HG03571 (cell line): ENCODE results near the gene CERK.

Experiments
- ATAC-seq: cut with Tn5 transposase; IDR thresholded peaks from one replicate; pipeline ENCODE4 v1.9.1; 2021; ENCODE audit not compliant: unreplicated experiment

Gene CERK

GRCh38 chr22:46703171-46703995 is 34.7 kb downstream of the CERK start:
- ATAC-seq = no peak

- no peak for ATAC-seq
Measured at GRCh38 chr22:46701262-46701661, 36.8 kb downstream of the CERK start.

DNA sequence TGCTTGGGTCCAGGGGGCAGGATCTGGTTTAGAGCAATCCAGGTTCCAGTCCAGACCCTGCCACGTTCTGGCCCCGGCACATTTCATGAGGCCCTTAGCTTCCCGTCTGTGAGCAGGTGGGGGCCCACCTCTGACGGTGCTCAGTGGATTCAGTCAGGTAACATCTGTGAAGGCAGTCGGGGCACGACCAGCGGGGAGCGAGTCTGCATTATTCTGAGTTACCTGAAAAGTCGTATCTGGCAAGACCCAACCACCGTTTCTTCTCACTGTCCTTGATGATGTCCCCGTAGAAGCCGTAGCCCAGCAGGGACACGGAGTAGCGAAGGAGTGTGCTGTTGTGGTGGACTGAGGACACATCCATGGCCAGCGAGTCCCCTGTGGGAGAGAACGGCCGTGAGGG is 39.0 kb downstream of the CERK start:
- no peak for ATAC-seq

DNA sequence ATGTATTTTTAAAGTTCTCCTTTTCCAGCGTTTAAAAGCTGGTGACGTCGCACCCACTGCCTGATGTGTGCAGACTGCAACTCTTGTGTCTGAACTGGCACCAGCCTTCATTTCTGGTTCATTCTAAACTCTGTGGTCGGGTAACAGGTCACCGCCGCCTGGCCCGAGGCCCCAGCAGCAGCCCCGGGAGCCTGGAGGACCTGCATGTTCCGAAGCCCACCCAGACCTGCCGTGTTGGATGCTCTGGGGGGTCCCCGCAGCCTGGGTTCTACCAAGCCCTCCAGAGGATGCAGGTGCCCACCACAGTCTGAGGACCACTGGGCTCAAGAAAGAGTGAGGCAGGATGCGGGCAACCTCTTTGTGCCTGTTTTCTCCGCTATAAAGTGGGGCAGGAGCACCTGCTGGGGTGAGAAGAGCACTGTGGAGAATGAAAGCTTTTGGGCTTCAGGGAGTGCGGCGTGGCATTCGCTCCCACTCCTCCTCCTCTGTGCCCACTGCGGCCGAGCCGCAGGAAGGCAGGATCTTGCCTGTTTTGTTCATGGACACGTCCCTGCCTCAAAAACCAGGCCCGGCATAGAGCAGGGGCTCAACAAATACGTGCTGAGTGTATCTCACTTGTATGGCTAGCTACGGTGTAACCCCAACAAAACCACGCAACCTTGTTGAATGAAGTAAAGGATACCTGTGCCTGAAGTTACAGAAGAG is 40.1 kb downstream of the CERK start:
- ATAC-seq = no peak

DNA sequence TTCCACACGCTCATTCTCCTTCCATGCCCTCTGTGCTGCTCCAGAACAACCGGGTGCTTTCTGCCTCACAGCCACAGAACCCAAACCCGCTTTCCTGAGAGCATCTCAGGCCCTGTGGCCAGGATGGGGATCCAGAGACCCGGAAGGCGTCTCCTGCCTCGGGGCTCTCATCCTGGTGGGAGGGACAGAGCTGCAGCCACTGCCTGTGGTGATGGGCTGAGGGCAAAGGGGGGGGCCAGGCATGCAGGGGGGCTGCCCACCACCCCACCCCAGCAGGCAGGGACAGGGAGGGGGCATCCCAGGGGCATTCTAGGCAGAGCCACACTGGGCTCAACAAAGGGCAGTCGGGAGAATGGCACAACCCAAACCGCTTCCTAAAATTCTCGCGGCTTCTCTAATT is 41.4 kb downstream of the CERK start:
- ATAC-seq = no peak

DNA sequence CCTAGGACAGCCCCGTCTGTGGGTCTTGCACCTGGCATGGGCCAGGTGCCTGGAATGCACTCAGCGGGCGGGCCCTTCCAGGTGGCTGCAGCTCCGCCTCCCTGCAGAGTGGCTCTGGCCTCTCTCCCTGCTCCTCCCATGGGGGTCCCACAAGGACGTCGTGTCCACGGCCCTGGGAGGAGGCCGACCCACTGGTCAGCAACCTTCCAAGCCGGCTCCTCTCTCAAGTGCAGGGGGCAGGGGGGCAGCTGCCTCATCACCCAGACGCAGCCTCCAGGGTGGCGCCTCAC is 41.9 kb downstream of the CERK start:
- no peak for ATAC-seq

DNA sequence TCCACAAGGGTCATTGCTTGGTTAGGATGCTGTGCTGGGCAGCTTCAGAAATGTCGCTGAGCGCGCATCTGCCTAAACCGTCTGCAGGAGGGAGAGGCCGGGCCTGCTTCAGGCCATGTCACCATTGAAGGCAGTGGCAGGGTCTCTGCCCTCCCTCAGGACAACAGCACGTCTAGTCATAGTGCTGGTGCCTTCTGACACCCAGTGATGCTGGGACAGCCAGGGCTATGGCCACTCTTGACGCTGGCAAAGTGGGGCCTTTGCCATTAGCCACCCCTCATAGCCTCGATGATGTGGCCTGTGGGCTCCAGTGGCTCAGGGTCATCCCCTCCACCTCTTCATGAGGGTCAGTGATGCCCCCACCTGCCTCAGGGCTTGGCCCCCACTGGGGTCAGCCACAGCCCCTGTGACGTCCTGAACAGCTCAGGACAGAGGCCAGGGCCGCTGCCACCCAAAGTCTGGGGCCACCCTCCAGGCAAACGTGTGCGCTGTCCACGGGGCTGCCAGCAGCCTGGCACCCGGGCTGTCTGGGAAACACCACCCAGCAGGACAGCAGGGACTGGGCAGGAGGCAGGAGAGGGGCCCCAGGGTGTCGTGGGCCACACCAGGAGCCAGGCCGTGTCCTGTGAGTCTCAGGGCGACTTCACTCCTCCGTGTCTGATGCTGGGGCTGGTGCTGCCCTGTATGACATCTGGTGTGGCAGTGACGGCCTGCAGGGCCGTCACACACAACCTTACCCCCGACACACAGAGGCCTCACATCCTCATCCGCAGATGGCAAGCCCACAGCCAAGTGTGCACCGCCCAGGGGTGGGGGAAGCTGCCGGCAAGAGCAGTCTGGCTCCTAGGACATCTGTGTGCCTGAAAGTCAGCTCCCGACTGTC is 42.5 kb downstream of the CERK start:
- ATAC-seq = no peak

DNA sequence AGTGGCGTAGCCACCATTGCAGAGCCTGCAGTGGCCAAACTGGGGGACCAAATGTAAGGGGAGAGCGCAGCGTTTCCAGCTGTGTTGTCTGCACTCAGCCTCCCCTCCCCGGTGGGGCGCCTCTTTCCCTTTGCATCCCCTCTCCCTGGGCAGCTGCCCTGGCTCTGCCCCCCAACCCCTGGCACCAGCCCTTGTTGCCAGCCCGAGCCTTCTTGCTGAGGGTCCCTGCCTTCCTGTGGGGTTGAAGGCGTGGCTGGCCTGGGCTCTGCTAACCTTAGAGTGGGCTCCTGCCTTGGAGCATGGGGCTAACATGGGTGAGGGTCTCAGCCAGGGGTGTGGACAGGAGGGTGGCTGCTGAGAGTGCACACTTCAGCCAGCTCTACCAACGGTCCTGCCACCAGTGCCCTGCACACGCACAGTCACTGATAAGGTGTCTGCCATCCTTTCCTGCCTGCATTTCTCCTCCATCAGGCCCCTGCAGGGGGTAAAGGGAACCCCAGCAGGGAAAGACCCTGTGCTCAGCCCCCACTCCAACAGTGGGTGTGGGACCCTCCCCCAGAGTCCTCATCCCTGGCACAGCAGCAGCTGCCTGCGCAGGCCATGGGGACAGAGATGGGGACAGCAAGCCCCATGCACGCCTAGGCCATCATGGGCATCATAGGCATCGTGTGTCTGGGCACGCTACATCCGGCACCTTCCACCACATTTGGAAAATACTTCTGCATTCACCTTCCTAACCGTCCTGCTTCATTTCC is 43.5 kb downstream of the CERK start:
- no peak for ATAC-seq

DNA sequence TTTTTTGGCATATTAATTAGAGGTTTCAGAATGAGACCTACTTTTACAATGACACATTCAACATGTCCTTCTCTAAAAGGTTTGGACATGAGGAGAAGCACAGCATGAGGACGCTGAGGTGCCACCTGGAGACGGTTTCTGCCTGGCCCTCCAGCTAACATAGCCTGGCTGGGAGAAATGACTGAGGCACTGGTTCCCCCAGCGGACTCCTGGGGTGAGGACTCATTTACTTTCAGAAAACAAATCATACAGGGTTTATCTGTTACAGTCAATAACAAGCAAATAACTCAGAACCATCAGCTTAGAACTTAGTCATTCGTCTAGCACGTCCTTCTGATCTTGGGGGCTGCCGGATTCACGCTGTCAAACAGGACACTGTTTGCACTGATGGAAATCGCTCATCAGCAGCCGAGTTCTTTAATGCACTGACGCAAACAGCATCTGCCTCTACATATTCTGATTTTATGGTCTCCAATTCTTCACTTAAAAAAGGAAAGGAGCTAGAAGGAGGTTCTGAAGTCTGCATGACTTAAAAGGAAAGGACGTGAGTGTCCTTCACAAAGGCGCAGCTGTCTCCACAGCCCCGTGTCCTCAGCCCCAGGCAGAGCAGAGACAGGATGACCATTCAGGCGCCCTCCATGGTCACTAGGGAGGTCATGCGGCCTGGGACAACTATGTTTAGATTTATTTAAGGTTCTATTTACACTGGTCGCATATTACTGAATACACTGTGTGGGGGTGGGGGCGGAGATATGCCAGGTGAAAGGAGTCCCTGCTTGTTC is 44.2 kb downstream of the CERK start:
- ATAC-seq = no peak

- no peak for ATAC-seq
Measured at GRCh38 chr22:46691571-46691970, 46.5 kb downstream of the CERK start.

- no peak for ATAC-seq
Measured at GRCh38 chr22:46690146-46690545, 47.9 kb downstream of the CERK start.

GRCh38 chr22:46688949-46689348 is 49.1 kb downstream of the CERK start:
- no peak for ATAC-seq

DNA sequence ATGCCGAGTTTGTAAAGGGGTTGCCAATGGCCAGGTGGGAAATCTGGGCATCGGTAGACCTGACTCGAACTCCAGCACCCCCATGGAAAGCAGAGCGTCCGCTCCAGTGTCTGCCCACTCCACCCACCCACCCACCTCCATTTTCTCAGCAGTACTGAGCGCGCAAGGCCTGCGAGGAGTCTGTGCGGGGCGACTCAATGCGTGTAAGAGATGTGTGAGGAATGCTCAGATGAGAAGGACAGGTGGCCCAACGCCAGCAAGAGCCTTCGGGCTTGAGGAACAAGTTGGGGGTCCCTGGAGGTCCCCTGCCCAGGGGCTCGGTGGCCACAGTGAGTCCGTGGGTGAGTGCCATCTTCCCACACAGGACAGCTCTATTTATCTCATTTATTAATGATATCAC is 50.6 kb downstream of the CERK start:
- ATAC-seq = no peak

DNA sequence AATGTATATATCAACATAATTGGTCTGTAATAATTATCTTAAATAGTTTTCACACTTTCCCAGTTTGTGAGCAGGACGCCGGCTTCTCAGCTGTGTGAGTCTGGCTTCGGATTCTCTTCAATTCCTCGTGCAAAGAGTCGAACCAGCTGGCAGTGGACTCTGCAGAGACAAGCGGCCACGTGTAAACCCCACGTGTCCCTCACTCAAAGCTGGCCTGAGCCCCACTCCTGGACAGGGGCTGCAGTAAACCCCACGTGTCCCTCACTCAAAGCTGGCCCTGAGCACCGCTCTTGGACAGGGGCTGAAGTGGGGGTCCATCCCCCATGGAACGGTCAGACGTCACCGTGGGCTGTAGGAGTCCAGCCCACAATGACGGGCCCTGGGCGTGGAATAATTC is 51.0 kb downstream of the CERK start:
- no peak for ATAC-seq

GRCh38 chr22:46686221-46687047 is 51.6 kb downstream of the CERK start:
- ATAC-seq = no peak

- peak; percentile 79 for ATAC-seq
Measured at GRCh38 chr22:46684706-46685105, 53.3 kb downstream of the CERK start.

DNA sequence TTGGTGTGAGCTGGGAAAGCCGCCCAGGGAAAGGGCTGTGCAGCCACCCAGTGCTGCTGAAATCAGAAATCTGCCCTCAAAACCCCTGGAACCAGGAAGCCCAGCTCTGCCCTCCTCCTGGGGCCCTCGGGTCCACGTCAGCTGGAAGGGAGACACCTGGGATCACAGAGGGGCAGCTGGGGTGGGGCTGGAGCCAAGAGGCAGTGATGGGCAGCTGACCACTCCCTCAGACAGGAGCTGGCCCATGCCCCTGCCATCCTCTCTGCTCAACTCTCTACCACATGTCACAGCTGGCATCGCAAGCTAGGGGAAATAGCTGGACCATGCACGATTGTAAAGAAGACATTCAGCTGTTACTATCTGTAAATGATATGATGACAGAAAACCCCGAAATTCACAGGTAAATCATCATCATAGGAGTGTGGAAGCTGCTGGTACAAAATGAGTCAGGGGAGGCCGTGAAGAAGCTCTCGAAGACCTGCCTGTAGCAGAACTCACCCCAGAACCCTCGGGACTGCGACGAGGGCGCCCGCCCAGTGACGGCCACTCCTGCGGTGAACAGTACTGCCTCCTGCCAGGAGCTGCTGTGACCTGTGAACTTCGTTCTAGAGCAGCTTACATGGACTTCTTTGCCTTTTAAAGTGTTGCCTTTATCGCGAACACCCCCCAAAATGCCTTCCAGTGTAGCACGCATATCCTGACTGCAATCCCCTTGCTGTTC is 55.9 kb downstream of the CERK start:
- no peak for ATAC-seq

DNA sequence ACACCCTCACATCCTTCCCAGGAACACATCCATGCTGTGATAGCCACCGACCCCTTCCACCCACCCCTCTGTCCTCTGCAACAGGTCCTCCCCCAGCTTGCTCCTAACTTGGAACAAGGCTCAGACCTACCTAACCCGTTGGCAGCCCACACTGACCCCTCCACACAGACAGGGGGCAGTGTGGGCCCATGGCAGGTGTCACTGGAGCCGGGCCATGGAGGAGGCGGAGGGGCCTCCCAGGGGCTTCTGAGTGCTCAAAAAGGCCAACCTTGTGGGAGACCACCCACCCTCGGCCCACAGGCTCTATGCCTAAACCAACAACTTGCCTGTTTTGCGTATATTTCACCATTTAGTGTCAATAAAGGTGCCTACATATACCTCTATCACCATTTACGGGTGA is 57.0 kb downstream of the CERK start:
- no peak for ATAC-seq
